Tibial nerve (tissue), 3 donors: ENCODE measurements around the gene MSH6.

ENCODE experiments used
- CTCF ChIP-seq, 5 experiments: fragments of 200-600 bp in 3 of 5; fragments of 450-650 bp in 2 of 5; sonication (generic) in 3 of 5; IDR thresholded peaks; one replicate each; pipeline ENCODE4 v1.5.1; 2016 to 2019; ENCODE audit warnings: antibody characterized with exemption in 5 of 5, mild to moderate bottlenecking in 3 of 5, moderate library complexity in 2 of 5
- POLR2A ChIP-seq, 2 donors: fragments of 450-650 bp; IDR thresholded peaks; one replicate each; pipeline ENCODE4 v1.6.1; 2017; ENCODE audit warnings: antibody characterized with exemption in 2 of 2, mild to moderate bottlenecking in 2 of 2, moderate library complexity in 2 of 2

GRCh38 chr2:47798631-47799030 is 15.7 kb downstream of the MSH6 start:
- no peak for TF ChIP-seq POLR2A (IDR thresholded peaks at IDR 0.05)
- TF ChIP-seq CTCF (IDR thresholded peaks at IDR 0.05): no peak
